ENCODE data around the gene TBX2. TPM values are rescaled to one million over a fixed set of nuclear protein-coding genes. Genes with fewer than 3 reads are reported as not detected.
"Not testable (repeated sequence)": the region's sequence is repeated elsewhere in the genome, so short reads cannot be mapped to it uniquely, and the experiment has no call there.

TBX2 gene
- total RNA-seq, 1 donor from 2014 or later = 1.7 TPM

DNA sequence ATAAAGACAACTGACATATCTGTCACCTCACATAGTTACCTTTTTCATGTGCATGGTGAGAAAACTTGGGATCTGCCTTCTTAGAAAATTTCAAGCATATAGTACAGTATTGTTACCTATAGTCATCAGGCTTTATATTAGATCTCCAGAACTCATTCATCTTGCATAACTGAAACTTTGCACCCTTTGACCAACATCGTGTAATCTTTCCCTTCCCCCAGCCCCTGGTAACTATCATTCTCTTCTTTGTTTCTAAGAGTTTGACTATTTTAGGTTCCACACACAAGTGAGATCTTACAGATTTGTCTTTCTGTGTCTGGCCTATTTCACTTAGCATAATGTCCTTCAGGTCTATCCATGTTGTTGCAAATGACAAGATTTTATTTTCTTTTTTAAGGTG is 29.6 kb downstream of the TBX2 start:
- no peak for TF ChIP-seq CTCF (conservative IDR thresholded peaks at IDR 0.05; ENCODE audit: low read depth, low read length)
- no peak overlapping the region for H3K4me3 ChIP-seq (ENCODE audit: low read depth, low read length)

GRCh38 chr17:61429831-61430230 is 30.2 kb downstream of the TBX2 start:
- DNase-seq (ENCODE audit: low read depth); H3K4me3 ChIP-seq (ENCODE audit: low read depth, low read length): not testable (repeated sequence)

More for the DNA sequence above, 29.6 kb downstream of the TBX2 start:
- DNase-seq (ENCODE audit: low read depth) = no peak

DNA sequence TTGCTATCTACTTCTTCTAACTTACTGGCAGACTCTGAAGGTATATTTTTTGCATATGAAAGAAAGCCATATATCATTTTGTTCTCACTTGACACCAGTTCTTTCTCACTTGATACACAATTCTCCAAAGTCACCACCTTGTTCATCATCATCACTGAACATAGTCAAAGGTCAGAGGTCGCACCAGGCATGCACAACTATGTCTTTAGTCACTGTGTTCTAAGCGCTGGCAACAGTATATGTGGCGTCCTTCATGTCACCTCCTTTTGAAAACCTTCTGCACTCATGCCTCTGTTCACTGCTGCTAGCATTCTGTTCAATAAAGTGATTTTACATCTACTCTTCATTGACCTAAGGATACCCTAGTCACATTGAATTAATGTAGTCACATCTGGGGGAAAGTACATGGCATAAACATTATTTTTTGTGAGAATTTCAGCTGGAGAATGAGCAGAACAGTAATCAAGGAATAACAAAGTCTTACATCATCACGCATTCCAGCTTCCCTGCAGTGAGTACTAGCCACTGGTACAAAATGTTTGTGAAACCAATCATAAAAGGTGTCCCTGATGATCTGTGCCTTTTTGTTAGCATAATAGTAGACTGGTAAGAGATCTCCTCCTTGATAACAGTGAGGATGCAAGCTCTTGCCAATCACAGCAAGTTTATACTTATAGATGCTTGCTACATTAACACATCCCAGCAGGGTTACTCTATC is 32.1 kb downstream of the TBX2 start:
- H3K4me3 ChIP-seq (ENCODE audit: low read depth, low read length) = no peak overlapping the region
- TF ChIP-seq CTCF (conservative IDR thresholded peaks at IDR 0.05; ENCODE audit: low read depth, low read length) = no peak
- DNase-seq (ENCODE audit: low read depth) = no peak

GRCh38 chr17:61436273-61436672 is 36.6 kb downstream of the TBX2 start:
- no peak for DNase-seq (ENCODE audit: low read depth)
- H3K4me3 ChIP-seq (ENCODE audit: low read depth, low read length) = no peak overlapping the region
- TF ChIP-seq CTCF (conservative IDR thresholded peaks at IDR 0.05; ENCODE audit: low read depth, low read length) = no peak

GRCh38 chr17:61436995-61437704 is 37.5 kb downstream of the TBX2 start:
- H3K4me3 ChIP-seq (ENCODE audit: low read depth, low read length) = no peak overlapping the region
- TF ChIP-seq CTCF (conservative IDR thresholded peaks at IDR 0.05; ENCODE audit: low read depth, low read length) = no peak
- DNase-seq (ENCODE audit: low read depth) = no peak

DNA sequence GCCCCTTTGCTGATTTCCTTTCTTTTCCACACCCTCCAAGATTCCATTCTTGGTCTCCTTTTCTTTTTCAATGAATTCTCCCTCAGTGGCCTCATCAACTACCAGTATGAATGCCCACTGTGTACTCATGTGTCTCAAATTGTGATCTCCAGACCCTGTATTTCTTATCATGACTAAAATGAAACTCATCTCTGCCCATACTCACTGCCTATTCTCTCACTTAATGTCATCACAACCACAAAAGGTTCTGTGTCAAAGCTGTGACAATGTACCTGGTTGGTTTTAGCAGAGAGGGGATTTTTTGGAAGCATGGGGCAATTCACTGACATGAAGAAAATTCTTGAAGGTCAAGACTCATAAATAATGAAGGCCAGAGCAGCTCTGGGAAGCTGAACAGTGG is 41.1 kb downstream of the TBX2 start:
- TF ChIP-seq CTCF (conservative IDR thresholded peaks at IDR 0.05; ENCODE audit: low read depth, low read length) = no peak
- no peak for DNase-seq (ENCODE audit: low read depth)
- H3K4me3 ChIP-seq (ENCODE audit: low read depth, low read length) = no peak overlapping the region

GRCh38 chr17:61441507-61441906 is 41.9 kb downstream of the TBX2 start:
- not testable (repeated sequence) for H3K4me3 ChIP-seq (ENCODE audit: low read depth, low read length); DNase-seq (ENCODE audit: low read depth)
